IPS-18a (cell line): ENCODE results near the gene SLC7A6.

Experiments
- H3K27ac ChIP-seq: one replicate; pipeline ENCODE4 v1.5.1; 2013; ENCODE audit warnings: low read length
- H3K27me3 ChIP-seq: one replicate; pipeline ENCODE4 v1.6.1; 2013; ENCODE audit warnings: mild to moderate bottlenecking, low read length; ENCODE audit not compliant: control insufficient read depth, insufficient read depth
- H3K36me3 ChIP-seq: one replicate; pipeline ENCODE4 v1.6.1; 2013; ENCODE audit warnings: low read depth, low read length; ENCODE audit not compliant: control insufficient read depth
- H3K4me1 ChIP-seq: one replicate; pipeline ENCODE4 v1.6.1; 2013; ENCODE audit warnings: low read depth, low read length; ENCODE audit not compliant: control insufficient read depth
- H3K4me3 ChIP-seq: one replicate; pipeline ENCODE4 v1.5.1; 2013; ENCODE audit warnings: low read length
- H3K9ac ChIP-seq: one replicate; pipeline ENCODE4 v1.6.1; 2013; ENCODE audit warnings: mild to moderate bottlenecking, low read length, moderate library complexity
- H3K9me3 ChIP-seq: one replicate; pipeline ENCODE4 v1.6.1; 2013; ENCODE audit warnings: low read depth, low read length; ENCODE audit not compliant: control insufficient read depth

The SLC7A6 gene

GRCh38 chr16:68345958-68346635 lies 81.8 kb downstream of the SLC7A6 start:
- no peak overlapping the region for H3K9ac ChIP-seq

DNA sequence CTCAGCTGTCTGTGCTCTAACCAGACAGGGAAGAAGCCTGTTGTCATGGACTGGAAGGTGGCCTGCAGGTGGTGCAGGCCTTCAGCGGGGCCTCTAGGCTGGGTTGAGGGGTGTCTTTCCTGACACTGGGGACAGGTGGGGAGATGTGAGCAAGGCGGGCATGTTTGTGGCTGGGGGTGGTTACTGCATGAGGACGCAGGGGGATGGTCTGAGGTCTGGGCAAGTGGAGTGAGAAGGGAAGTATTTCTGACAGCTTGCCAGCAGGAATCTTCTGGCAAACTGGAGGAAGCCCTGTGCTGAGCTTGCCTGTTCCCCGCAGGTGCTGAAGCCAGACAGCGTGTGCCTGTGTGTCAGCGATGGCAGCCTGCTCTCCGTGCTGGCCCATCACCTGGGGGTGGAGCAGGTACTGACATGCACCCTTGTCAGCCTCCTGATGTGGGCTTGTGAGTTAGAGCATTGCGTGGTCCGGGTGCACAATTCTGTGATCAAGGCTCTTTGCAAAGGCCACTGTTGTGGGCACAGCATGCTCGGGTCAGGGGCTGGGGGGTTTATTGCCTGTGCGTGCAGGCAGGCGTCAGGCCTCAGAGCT lies 82.7 kb downstream of the SLC7A6 start:
- Histone ChIP-seq H3K9ac (no peak overlapping the region), H3K27me3 (no peaks in the 10 kb centered on the region), H3K4me1 (no peaks in the 10 kb centered on the region), H3K36me3 (peaks cover 47% of the 10 kb centered on the region), H3K4me3 (no peak overlapping the region), H3K27ac (no peak overlapping the region), H3K9me3 (no peaks in the 10 kb centered on the region)

More at GRCh38 chr16:68345958-68346635, 81.8 kb downstream of the SLC7A6 start:
- Histone ChIP-seq H3K4me1 (no peaks in the 10 kb centered on the region), H3K4me3 (no peak overlapping the region), H3K27ac (no peak overlapping the region), H3K9me3 (no peaks in the 10 kb centered on the region), H3K36me3 (peaks cover 50% of the 10 kb centered on the region), H3K27me3 (no peaks in the 10 kb centered on the region)

DNA sequence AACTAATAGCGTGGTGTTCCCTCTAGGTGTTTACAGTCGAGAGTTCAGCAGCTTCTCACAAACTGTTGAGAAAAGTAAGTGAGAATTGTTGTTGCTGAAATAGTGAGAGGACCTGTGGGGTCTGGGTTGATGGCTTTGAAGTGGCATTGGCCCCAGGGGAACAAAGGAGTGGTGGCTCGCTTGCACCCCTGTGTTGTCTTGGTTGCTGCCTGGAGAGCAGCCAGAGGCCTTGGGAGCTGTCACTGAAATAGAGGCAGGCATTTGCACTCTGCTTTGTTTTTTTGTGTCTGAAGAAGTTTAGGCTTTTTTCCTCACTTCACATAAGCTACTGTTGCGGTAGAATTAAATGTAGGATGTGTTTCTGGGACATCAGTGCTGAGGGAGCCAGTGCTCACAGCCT lies 83.3 kb downstream of the SLC7A6 start:
- H3K27me3 ChIP-seq: no peaks in the 10 kb centered on the region
- H3K4me3 ChIP-seq: no peak overlapping the region
- H3K36me3 ChIP-seq: peaks cover 47% of the 10 kb centered on the region
- H3K27ac ChIP-seq: no peak overlapping the region
- no peak overlapping the region for H3K9ac ChIP-seq
- H3K4me1 ChIP-seq: no peaks in the 10 kb centered on the region
- no peaks in the 10 kb centered on the region for H3K9me3 ChIP-seq

GRCh38 chr16:68348639-68349445 lies 84.5 kb downstream of the SLC7A6 start:
- H3K27ac ChIP-seq: no peak overlapping the region
- H3K9me3 ChIP-seq: no peaks in the 10 kb centered on the region
- no peak overlapping the region for H3K9ac ChIP-seq
- no peaks in the 10 kb centered on the region for H3K4me1 ChIP-seq
- H3K4me3 ChIP-seq: no peak overlapping the region
- no peaks in the 10 kb centered on the region for H3K27me3 ChIP-seq
- peaks cover 56% of the 10 kb centered on the region for H3K36me3 ChIP-seq

DNA sequence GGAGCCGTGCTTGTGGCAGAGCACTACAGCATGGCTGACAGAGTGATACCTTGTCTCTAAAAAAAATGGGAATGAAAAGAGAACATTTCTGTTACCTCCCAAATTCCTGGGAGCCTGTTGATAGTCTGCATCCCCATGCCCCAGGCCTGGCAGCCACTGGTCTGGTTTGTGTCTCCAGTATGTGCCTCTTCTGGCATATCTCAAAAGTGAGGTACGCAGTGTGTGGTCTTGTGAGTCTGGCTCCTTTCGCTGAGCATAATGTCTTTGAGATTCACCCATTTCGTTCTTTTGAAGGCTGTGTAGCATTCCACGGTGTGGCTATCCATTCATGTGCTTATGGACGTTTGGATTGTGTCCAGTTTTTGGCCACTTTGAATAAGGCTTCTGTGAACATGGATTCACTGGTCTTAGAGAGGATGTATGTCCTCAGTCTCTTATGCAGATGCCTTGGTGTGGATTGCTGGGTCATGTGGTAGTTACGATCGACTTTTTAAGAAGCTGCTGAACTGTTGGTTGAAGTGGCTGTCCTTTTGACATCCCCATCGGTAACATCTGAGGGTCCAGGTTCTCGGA lies 85.6 kb downstream of the SLC7A6 start:
- Histone ChIP-seq H3K27me3 (no peaks in the 10 kb centered on the region), H3K9me3 (no peaks in the 10 kb centered on the region), H3K4me1 (no peaks in the 10 kb centered on the region), H3K27ac (no peak overlapping the region), H3K9ac (no peak overlapping the region), H3K4me3 (no peak overlapping the region), H3K36me3 (peaks cover 55% of the 10 kb centered on the region)

GRCh38 chr16:68350813-68351350 lies 86.6 kb downstream of the SLC7A6 start:
- Histone ChIP-seq H3K9me3 (no peaks in the 10 kb centered on the region), H3K9ac (no peak overlapping the region), H3K27ac (no peak overlapping the region), H3K27me3 (no peaks in the 10 kb centered on the region), H3K4me1 (no peaks in the 10 kb centered on the region), H3K36me3 (peaks cover 47% of the 10 kb centered on the region), H3K4me3 (no peak overlapping the region)
